Activated CD8-positive, alpha-beta T cell treated with anti-CD3 and anti-CD28 coated beads, Interleukin-2, amount 10 ng/mL, durations not matched to agents 7 days and 5 days (primary cell): ENCODE data around the gene ERC1. TPM values are rescaled to one million over a fixed set of nuclear protein-coding genes. Genes with fewer than 3 reads are reported as not detected.

Experiments used
- ATAC-seq: fragments of 150-1000 bp; cut with Tn5 transposase; one replicate; pipeline ENCODE4 v1.10.0; 2021; ENCODE audit warnings: moderate library complexity
- CTCF ChIA-PET: fragments of 350-600 bp; sonication (Branson Sonifier 250); formaldehyde crosslinking; loops from one replicate; lab custom pipeline; 2021; ENCODE audit warnings: antibody characterized with exemption; lab: Charles Lee
- POLR2A ChIA-PET: fragments of 350-600 bp; sonication (Branson Sonifier 250); formaldehyde crosslinking; loops from one replicate; lab custom pipeline; 2021; ENCODE audit warnings: antibody characterized with exemption; lab: Charles Lee
- DNase-seq: peaks from one replicate; pipeline ENCODE4 v3.0.0-alpha.2; 2020
- H3K27ac Mint-ChIP-seq: one replicate; pipeline ENCODE4 v1.8.0; 2021; ENCODE audit warnings: mild to moderate bottlenecking, mixed read lengths
- H3K27me3 Mint-ChIP-seq: one replicate; pipeline ENCODE4 v1.8.0; 2021; ENCODE audit warnings: low read depth, mixed read lengths
- H3K36me3 Mint-ChIP-seq: one replicate; pipeline ENCODE4 v1.8.0; 2021; ENCODE audit warnings: low read depth, mixed read lengths
- H3K4me1 Mint-ChIP-seq: one replicate; pipeline ENCODE4 v1.8.0; 2021; ENCODE audit warnings: low read depth, mixed read lengths
- H3K4me3 Mint-ChIP-seq: one replicate; pipeline ENCODE4 v1.8.0; 2021; ENCODE audit warnings: mild to moderate bottlenecking, mixed read lengths
- H3K9me3 Mint-ChIP-seq: one replicate; pipeline ENCODE4 v1.8.0; 2022; ENCODE audit warnings: mixed read lengths; ENCODE audit not compliant: insufficient read depth
- total RNA-seq, 2 experiments: library from RNA; stranded (reverse); gene quantifications; one replicate each; pipeline ENCODE4 v1.2.3, GENCODE V29; 2021

ERC1 gene
- total RNA-seq, 2 experiments from 2014 or later, result 25.2 to 32.9 TPM

DNA sequence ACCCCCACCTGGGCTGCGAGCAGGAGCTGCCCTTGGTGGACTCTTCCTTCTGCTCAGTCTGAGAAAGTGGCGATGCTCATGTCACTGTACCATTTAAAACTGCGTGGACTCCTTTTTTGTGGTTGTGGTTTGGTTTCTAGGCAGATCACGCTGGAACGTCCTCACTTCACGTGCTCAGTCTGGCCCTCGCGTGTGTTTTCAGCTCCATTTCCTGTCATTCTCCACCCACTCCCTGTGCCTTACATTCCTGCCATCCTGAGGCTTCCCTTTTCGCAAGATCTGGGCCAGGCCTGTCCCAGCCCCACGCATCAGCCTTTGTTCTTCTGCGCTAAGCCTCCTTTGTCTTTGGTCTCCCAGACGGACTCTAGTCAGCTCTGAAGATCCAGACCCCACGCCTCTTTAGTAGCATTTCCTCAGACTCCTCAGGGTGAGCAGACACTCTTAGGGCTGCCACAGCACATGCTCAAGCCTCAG is 497.9 kb downstream of the ERC1 start:
- Mint-ChIP-seq H3K36me3 (peaks cover 2% of the 10 kb centered on the region), H3K27ac (peak overlapping the region; percentile 1), H3K27me3 (no peaks in the 10 kb centered on the region), H3K9me3 (no peaks in the 10 kb centered on the region), H3K4me3 (no peak overlapping the region), H3K4me1 (peaks cover 13% of the 10 kb centered on the region)
- CTCF ChIA-PET, result interaction anchor here (1.5 to 2.5 kb wide), 4 partner anchors 14 to 396 kb away, joined by 3 to 10 read pairs (median 4); no protein-coding TSS in a partner anchor
- DNase-seq (peak; percentile 36), ATAC-seq (peak; percentile 55)
- POLR2A ChIA-PET, result interaction anchor here (0.6 kb wide), 1 partner anchor 307 kb away, joined by 6 read pairs; no protein-coding TSS in a partner anchor

- H3K4me1 Mint-ChIP-seq, result peaks cover 13% of the 10 kb centered on the region
- DNase-seq (no peak), ATAC-seq (no peak)
- no peaks in the 10 kb centered on the region for H3K27me3 Mint-ChIP-seq
- no peaks in the 10 kb centered on the region for H3K9me3 Mint-ChIP-seq
- ChIA-PET POLR2A (no interaction called here), CTCF (no interaction called here)
- peaks cover 2% of the 10 kb centered on the region for H3K36me3 Mint-ChIP-seq
- no peak overlapping the region for H3K27ac Mint-ChIP-seq
- H3K4me3 Mint-ChIP-seq, result no peak overlapping the region
These were observed 501.1 kb downstream of the ERC1 start for GRCh38 chr12:1491983-1492697.

- Mint-ChIP-seq H3K36me3 (peaks cover 2% of the 10 kb centered on the region), H3K27me3 (no peaks in the 10 kb centered on the region), H3K4me1 (peaks cover 3% of the 10 kb centered on the region), H3K4me3 (no peak overlapping the region), H3K27ac (no peak overlapping the region), H3K9me3 (no peaks in the 10 kb centered on the region)
- ChIA-PET POLR2A (no interaction called here), CTCF (no interaction called here)
- ATAC-seq (no peak), DNase-seq (no peak)
These were observed 502.9 kb downstream of the ERC1 start for GRCh38 chr12:1493781-1494565.

DNA sequence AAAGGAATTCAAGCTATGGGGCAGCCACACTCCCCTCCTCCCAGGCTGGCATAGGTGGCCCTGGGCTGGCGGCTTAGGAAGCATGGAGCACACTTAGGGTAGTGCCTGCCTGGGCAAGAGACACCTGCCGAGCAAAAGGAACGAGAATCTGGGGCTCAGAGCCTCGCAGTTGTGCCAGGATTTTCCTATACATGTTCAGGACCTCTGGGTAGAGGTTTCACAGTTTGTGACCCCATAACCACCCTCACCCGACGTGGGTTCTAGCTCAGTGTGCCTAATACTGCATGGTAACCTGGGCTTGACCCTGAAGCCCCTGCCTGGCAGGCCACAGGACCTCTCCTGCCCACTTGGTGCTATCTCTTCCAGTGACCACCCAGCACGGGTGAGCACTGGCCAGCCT is 503.8 kb downstream of the ERC1 start:
- DNase-seq (no peak), ATAC-seq (no peak)
- Mint-ChIP-seq H3K27ac (no peak overlapping the region), H3K4me1 (no peaks in the 10 kb centered on the region), H3K4me3 (no peak overlapping the region), H3K27me3 (no peaks in the 10 kb centered on the region), H3K36me3 (peaks cover 2% of the 10 kb centered on the region), H3K9me3 (no peaks in the 10 kb centered on the region)
- CTCF ChIA-PET, result no interaction called here
- POLR2A ChIA-PET, result no interaction called here

DNA sequence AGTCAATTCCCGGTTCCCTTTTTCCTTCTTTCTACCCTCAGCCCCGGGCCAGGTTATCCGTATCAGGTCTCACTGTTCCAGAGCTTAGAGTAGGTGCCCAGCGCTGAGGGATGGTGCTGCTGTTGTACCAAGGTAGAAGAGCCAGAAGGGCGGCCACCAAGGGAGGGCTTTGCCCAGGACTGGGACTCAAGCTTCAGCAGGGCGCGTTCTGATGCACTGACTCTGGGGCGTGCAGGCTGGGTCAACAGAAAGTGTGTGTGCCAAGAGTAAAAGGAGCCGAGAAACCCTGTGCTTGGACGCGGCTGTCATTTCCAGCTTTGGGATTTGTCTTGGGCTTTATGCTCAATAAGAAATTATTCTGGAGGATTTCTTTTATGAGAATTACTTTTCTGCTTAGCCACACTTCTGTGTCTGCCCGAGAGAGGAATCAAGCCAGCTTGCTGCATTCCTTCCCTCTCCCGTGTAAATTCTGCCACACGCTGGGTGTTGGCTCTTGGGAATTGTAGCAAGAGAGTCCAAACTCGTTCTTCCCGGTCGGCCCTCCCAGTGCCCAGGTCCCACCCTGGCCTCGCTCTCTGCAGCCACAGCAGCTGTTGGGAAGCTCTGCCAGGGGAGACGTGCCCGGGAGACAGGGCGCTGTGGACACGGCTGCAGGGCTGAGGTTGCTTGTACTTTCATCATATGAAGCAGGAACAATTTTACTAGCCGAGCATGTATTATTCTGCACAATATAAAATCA is 505.3 kb downstream of the ERC1 start:
- CTCF ChIA-PET, result interaction anchor here (1.2 kb wide), 1 partner anchor 415 kb away, joined by 3 read pairs; no protein-coding TSS in a partner anchor
- no peaks in the 10 kb centered on the region for H3K9me3 Mint-ChIP-seq
- no peaks in the 10 kb centered on the region for H3K27me3 Mint-ChIP-seq
- no peaks in the 10 kb centered on the region for H3K36me3 Mint-ChIP-seq
- no peak overlapping the region for H3K4me3 Mint-ChIP-seq
- H3K4me1 Mint-ChIP-seq, result no peaks in the 10 kb centered on the region
- H3K27ac Mint-ChIP-seq, result no peak overlapping the region
- DNase-seq (no peak), ATAC-seq (no peak)
- POLR2A ChIA-PET, result no interaction called here

GRCh38 chr12:1497161-1497560 is 506.1 kb downstream of the ERC1 start:
- ChIA-PET CTCF (interaction anchor here (1.2 kb wide), 1 partner anchor 416 kb away, joined by 3 read pairs; no protein-coding TSS in a partner anchor), POLR2A (no interaction called here)
- Mint-ChIP-seq H3K9me3 (no peaks in the 10 kb centered on the region), H3K27ac (no peak overlapping the region), H3K27me3 (no peaks in the 10 kb centered on the region), H3K4me1 (no peaks in the 10 kb centered on the region), H3K36me3 (no peaks in the 10 kb centered on the region), H3K4me3 (no peak overlapping the region)
- DNase-seq (no peak), ATAC-seq (no peak)

GRCh38 chr12:1498199-1498740 is 507.2 kb downstream of the ERC1 start:
- ATAC-seq (no peak), DNase-seq (no peak)
- ChIA-PET POLR2A (no interaction called here), CTCF (no interaction called here)
- Mint-ChIP-seq H3K9me3 (no peaks in the 10 kb centered on the region), H3K4me3 (no peak overlapping the region), H3K36me3 (no peaks in the 10 kb centered on the region), H3K27me3 (peaks cover 7% of the 10 kb centered on the region), H3K4me1 (no peaks in the 10 kb centered on the region), H3K27ac (no peak overlapping the region)

GRCh38 chr12:1499351-1499750 is 508.3 kb downstream of the ERC1 start:
- H3K36me3 Mint-ChIP-seq, result no peaks in the 10 kb centered on the region
- H3K27me3 Mint-ChIP-seq, result peaks cover 14% of the 10 kb centered on the region
- no peak for DNase-seq
- CTCF ChIA-PET, result no interaction called here
- peaks cover 4% of the 10 kb centered on the region for H3K4me1 Mint-ChIP-seq
- no peak for ATAC-seq
- H3K4me3 Mint-ChIP-seq, result no peak overlapping the region
- H3K9me3 Mint-ChIP-seq, result no peaks in the 10 kb centered on the region
- H3K27ac Mint-ChIP-seq, result no peak overlapping the region
- POLR2A ChIA-PET, result no interaction called here

DNA sequence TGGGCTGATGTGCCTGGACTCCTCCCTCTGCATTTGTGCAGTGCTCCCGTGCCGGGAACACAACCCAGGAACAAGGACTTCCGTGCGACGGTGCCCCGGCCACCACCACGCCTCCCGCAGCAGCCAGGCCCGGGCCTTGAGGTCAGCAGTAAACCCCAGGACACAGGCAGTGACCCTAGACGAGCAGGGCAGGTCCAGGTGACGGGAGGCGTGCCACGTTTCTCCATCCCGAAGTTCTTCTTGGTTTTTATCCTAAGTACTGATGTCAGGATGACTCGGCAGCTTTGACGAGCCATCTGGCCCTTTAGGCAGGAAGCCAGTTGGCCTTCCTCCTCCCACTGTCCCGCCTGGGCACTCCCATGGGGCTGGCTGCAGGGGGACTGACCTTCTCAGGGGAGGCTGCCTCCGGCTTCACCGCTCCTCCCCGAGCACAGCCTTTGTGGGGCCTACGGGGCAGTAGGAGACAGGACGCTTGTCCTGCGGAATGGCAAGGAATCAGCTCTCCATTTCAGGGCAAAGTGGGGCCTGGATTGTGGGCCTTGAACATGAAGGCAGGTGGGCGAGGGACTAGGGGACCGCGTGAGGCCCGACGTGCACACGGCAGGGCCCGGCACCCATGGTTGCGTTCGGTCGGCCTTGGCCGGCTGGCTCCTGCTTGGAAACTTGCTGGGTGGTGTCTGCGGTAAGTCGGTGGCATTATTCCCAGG is 509.2 kb downstream of the ERC1 start:
- Mint-ChIP-seq H3K27ac (no peak overlapping the region), H3K4me3 (no peak overlapping the region), H3K27me3 (peaks cover 22% of the 10 kb centered on the region), H3K4me1 (peaks cover 13% of the 10 kb centered on the region), H3K36me3 (no peaks in the 10 kb centered on the region), H3K9me3 (no peaks in the 10 kb centered on the region)
- no peak for ATAC-seq
- ChIA-PET CTCF (no interaction called here), POLR2A (no interaction called here)
- no peak for DNase-seq

- Mint-ChIP-seq H3K27ac (no peak overlapping the region), H3K9me3 (no peaks in the 10 kb centered on the region)
These were observed 510.0 kb downstream of the ERC1 start for GRCh38 chr12:1501001-1501400.

More at GRCh38 chr12:1501001-1501400, 510.0 kb downstream of the ERC1 start:
- CTCF ChIA-PET, result no interaction called here
- POLR2A ChIA-PET, result no interaction called here
- DNase-seq, result no peak
- no peak for ATAC-seq
- Mint-ChIP-seq H3K36me3 (no peaks in the 10 kb centered on the region), H3K27me3 (peaks cover 27% of the 10 kb centered on the region), H3K4me3 (no peak overlapping the region), H3K4me1 (peaks cover 14% of the 10 kb centered on the region)
